CD8-positive, alpha-beta memory T cell (primary cell): ENCODE measurements around the gene KANK4. TPM values are rescaled to one million over a fixed set of nuclear protein-coding genes. Genes with fewer than 3 reads are reported as not detected.

Experiments used
- CTCF ChIA-PET: fragments of 350-600 bp; sonication (Branson Sonifier 250); formaldehyde crosslinking; loops from one replicate; lab custom pipeline; 2021; ENCODE audit warnings: antibody characterized with exemption; lab: Charles Lee
- POLR2A ChIA-PET: fragments of 350-600 bp; sonication (Branson Sonifier 250); formaldehyde crosslinking; loops from one replicate; lab custom pipeline; 2021; ENCODE audit warnings: antibody characterized with exemption; lab: Charles Lee
- DNase-seq, 5 donors: peaks; one replicate each; pipeline versions ENCODE4 v3.0.0 to v3.0.0-alpha.2; 2020 to 2022; ENCODE audit warnings: mixed read lengths in 1 of 5
- H3K27ac ChIP-seq: one replicate; pipeline ENCODE4 v1.7.0; 2013; ENCODE audit warnings: low read depth, mild to moderate bottlenecking, low read length, moderate library complexity
- H3K27me3 ChIP-seq: 2 replicates; pipeline ENCODE4 v1.7.0; 2013; ENCODE audit warnings: low read length, mild to moderate bottlenecking; ENCODE audit not compliant: insufficient read depth, poor library complexity, severe bottlenecking
- H3K36me3 ChIP-seq: 2 replicates; pipeline ENCODE4 v1.7.0; 2013; ENCODE audit warnings: mild to moderate bottlenecking, low read length, moderate library complexity; ENCODE audit not compliant: insufficient read depth
- H3K4me1 ChIP-seq: 2 replicates; pipeline ENCODE4 v1.7.0; 2013; ENCODE audit warnings: mild to moderate bottlenecking, low read length, moderate library complexity; ENCODE audit not compliant: insufficient read depth
- H3K4me3 ChIP-seq: 2 replicates; pipeline ENCODE4 v1.7.0; 2013; ENCODE audit warnings: mild to moderate bottlenecking, low read length
- H3K9me3 ChIP-seq: 2 replicates; pipeline ENCODE4 v1.7.0; 2013; ENCODE audit warnings: mild to moderate bottlenecking, low read length
- H3K27ac Mint-ChIP-seq, 8 donors: one replicate each; pipeline ENCODE4 v1.8.0; 2020 to 2021; ENCODE audit warnings: mixed read lengths in 8 of 8, mild to moderate bottlenecking in 6 of 8, inconsistent platforms in 3 of 8, moderate library complexity in 3 of 8
- H3K27me3 Mint-ChIP-seq, 2 donors: one replicate each; pipeline ENCODE4 v1.8.0; 2020 to 2021; ENCODE audit warnings: mixed read lengths in 2 of 2, mild to moderate bottlenecking in 1 of 2, moderate library complexity in 1 of 2
- H3K36me3 Mint-ChIP-seq, 3 donors: one replicate each; pipeline ENCODE4 v1.8.0; 2020 to 2021; ENCODE audit warnings: mixed read lengths in 3 of 3, inconsistent platforms in 1 of 3, mild to moderate bottlenecking in 1 of 3
- H3K4me1 Mint-ChIP-seq, 3 donors: one replicate each; pipeline ENCODE4 v1.8.0; 2020 to 2021; ENCODE audit warnings: mixed read lengths in 3 of 3, inconsistent platforms in 1 of 3, mild to moderate bottlenecking in 1 of 3
- H3K4me3 Mint-ChIP-seq, 7 donors: one replicate each; pipeline ENCODE4 v1.8.0; 2020 to 2021; ENCODE audit warnings: mixed read lengths in 7 of 7, mild to moderate bottlenecking in 6 of 7, moderate library complexity in 4 of 7, inconsistent platforms in 2 of 7
- H3K9me3 Mint-ChIP-seq, 5 donors: one replicate each; pipeline ENCODE4 v1.8.0; 2020 to 2022; ENCODE audit warnings: mixed read lengths in 5 of 5, mild to moderate bottlenecking in 3 of 5, moderate library complexity in 2 of 5, inconsistent platforms in 1 of 5
- polyA plus RNA-seq: library from polyadenylated mRNA; unstranded; fragments of 300-500 nt; fragmentation: Illumina TruSeq; gene quantifications from one replicate; pipeline ENCODE4 v1.2.3, GENCODE V29; 2021
- total RNA-seq, 2 experiments: library from RNA; stranded (reverse); gene quantifications; one replicate each; pipeline ENCODE4 v1.2.3, GENCODE V29; 2021

KANK4 gene
- total and polyA plus RNA-seq, 3 experiments from 2014 or later: not detected

DNA sequence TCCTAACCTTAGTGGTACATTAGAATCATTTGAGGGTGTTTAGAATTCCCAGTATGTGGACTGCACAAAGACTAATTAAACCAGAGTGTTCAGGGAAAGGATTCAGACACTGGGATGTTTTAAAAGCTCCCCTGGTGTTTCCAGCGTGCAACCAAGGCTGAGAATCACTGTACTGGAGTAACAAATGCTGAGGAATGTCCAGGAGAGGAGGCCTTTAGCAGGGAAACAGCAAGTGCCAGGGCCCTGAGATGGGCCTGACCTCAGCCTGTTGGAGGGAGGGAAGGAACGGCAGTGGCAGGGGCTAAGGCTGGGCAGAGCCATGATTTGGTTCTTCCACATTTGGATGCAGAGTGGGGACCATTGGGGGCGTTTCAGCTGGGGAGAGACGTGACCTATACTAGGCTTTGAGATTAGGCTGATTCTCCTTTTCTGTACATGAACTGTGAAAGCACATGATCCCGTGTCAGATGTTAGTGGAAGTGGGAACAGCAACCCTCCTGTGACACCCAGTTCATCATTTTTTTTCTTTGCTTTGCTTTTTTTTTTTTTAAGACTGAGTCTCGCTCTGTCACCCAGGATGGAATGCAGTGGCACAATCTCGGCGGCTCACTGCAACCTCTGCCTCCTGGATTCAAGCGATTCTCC lies 49.3 kb downstream of the KANK4 start:
- CTCF ChIA-PET: no interaction called here
- no peak overlapping the region for H3K4me3 Mint-ChIP-seq
- H3K4me1 Mint-ChIP-seq: peaks cover 18 to 25% (median 22%) of the 10 kb centered on the region in 3 donors
- no peaks in the 10 kb centered on the region for H3K9me3 Mint-ChIP-seq
- Histone ChIP-seq H3K27ac (no peak overlapping the region), H3K36me3 (no peaks in the 10 kb centered on the region), H3K9me3 (no peaks in the 10 kb centered on the region), H3K27me3 (no peaks in the 10 kb centered on the region), H3K4me1 (peaks cover 26% of the 10 kb centered on the region), H3K4me3 (no peak overlapping the region)
- H3K27me3 Mint-ChIP-seq: no peaks in the 10 kb centered on the region
- H3K27ac Mint-ChIP-seq: peak overlapping the region in 1 of 8 donors; percentile 55
- DNase-seq: no peak
- H3K36me3 Mint-ChIP-seq: no peaks in the 10 kb centered on the region
- POLR2A ChIA-PET: no interaction called here

DNA sequence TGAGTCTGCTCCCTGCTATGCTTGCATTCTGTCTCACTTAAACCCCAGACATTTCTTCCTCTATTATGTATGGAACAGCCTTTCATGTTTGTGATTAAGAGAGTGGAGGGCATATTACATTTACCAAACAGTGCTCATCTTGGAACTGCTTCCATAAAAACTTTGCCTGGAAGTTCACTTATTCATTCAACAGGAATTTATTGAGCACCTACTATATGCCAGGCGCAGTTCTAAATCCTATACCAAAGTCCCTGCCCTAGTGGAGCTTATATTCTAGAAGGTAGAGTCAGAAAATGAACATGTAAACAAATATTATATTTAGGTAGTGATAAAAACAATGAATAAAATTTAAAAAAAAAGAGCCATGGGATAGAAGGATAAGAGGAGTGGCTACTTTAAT lies 49.8 kb downstream of the KANK4 start:
- H3K4me3 Mint-ChIP-seq: no peak overlapping the region

GRCh38 chr1:62268315-62268714 lies 50.9 kb downstream of the KANK4 start:
- Mint-ChIP-seq H3K4me1 (peaks cover 15 to 22% (median 21%) of the 10 kb centered on the region in 3 donors), H3K9me3 (no peaks in the 10 kb centered on the region)
- POLR2A ChIA-PET: no interaction called here

More for the DNA sequence above, 49.8 kb downstream of the KANK4 start:
- H3K9me3 ChIP-seq: no peaks in the 10 kb centered on the region
- Mint-ChIP-seq H3K4me1 (peaks cover 18 to 25% (median 22%) of the 10 kb centered on the region in 3 donors), H3K27ac (peak overlapping the region in 1 of 8 donors; percentile 23), H3K27me3 (no peaks in the 10 kb centered on the region), H3K36me3 (no peaks in the 10 kb centered on the region), H3K9me3 (no peaks in the 10 kb centered on the region)
- ChIA-PET POLR2A (no interaction called here), CTCF (no interaction called here)
- H3K27me3 ChIP-seq: no peaks in the 10 kb centered on the region
- H3K4me1 ChIP-seq: peaks cover 26% of the 10 kb centered on the region
- H3K36me3 ChIP-seq: no peaks in the 10 kb centered on the region
- DNase-seq: no peak
- H3K4me3 ChIP-seq: no peak overlapping the region
- H3K27ac ChIP-seq: no peak overlapping the region

DNA sequence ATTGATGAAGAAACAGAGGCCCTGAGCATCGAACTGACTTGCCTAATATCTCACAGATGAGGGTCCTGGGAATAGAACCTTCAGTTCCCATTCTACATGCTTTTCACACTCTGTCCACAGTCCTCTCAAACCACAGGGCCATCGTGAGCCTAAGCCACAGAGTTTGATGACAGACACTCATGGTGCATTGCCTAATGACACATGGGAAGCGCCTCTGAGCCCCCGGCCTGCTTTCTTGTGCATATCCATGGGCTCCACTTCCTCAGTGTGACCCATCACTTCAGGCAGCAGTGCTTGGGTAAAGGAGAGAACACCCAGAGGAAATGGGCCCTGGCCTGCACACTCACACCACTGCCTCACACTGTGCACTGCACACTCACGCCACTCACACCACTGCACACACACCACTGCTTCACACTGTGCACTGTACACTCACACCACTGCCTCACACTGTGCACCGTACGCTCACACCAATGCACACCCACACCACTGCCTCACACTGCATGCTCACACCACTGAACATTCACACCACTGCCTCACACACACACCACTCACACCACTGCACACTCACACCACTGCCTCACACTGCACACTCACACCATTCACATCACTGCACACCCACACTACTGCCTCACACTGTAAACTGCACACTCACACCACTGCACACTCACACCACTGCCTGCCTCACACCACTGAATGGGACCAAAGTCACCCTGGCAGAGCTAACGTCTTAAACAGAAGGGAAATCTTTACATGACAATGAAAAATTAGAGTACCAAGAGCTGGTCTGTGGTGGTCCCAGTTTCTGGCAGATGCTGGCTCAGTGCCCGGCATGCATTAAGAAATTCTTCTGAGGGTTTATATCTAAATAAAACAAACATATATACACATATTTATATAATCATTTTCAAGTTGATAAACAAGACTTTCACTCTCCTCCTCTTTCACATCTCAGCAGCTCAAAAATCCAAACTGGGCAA lies 53.0 kb downstream of the KANK4 start:
- Mint-ChIP-seq H3K9me3 (no peaks in the 10 kb centered on the region), H3K27ac (peak overlapping the region in 1 of 8 donors; percentile 47), H3K27me3 (peaks cover 4 to 16% of the 10 kb centered on the region in 2 donors), H3K36me3 (no peaks in the 10 kb centered on the region), H3K4me1 (peaks cover 3 to 8% (median 7%) of the 10 kb centered on the region in 3 donors), H3K4me3 (no peak overlapping the region)
- H3K27ac ChIP-seq: no peak overlapping the region
- ChIA-PET POLR2A (no interaction called here), CTCF (interaction anchor here (0.7 to 1.6 kb wide), 2 partner anchors 10 to 130 kb away, joined by 3 read pairs; no protein-coding TSS in a partner anchor)
- H3K4me1 ChIP-seq: peaks cover 4% of the 10 kb centered on the region
- no peak overlapping the region for H3K4me3 ChIP-seq
- no peak for DNase-seq
- H3K36me3 ChIP-seq: no peaks in the 10 kb centered on the region
- H3K27me3 ChIP-seq: no peaks in the 10 kb centered on the region
- no peaks in the 10 kb centered on the region for H3K9me3 ChIP-seq

More at GRCh38 chr1:62268315-62268714, 50.9 kb downstream of the KANK4 start:
- DNase-seq: no peak
- Mint-ChIP-seq H3K27me3 (peaks cover 0 to 4% of the 10 kb centered on the region in 2 donors), H3K4me3 (no peak overlapping the region), H3K36me3 (no peaks in the 10 kb centered on the region), H3K27ac (no peak overlapping the region)
- no peak overlapping the region for H3K27ac ChIP-seq
- H3K9me3 ChIP-seq: no peaks in the 10 kb centered on the region
- no peak overlapping the region for H3K4me3 ChIP-seq
- no peaks in the 10 kb centered on the region for H3K36me3 ChIP-seq
- peaks cover 24% of the 10 kb centered on the region for H3K4me1 ChIP-seq
- CTCF ChIA-PET: no interaction called here
- H3K27me3 ChIP-seq: no peaks in the 10 kb centered on the region

- no peak overlapping the region for H3K27ac ChIP-seq
- DNase-seq: no peak
- H3K4me3 ChIP-seq: no peak overlapping the region
- Mint-ChIP-seq H3K27me3 (peaks cover 4 to 22% of the 10 kb centered on the region in 2 donors), H3K36me3 (no peaks in the 10 kb centered on the region), H3K4me1 (no peaks in the 10 kb centered on the region), H3K9me3 (no peaks in the 10 kb centered on the region), H3K27ac (no peak overlapping the region), H3K4me3 (no peak overlapping the region)
- H3K36me3 ChIP-seq: no peaks in the 10 kb centered on the region
- H3K4me1 ChIP-seq: no peaks in the 10 kb centered on the region
- CTCF ChIA-PET: interaction anchor here (1.2 kb wide), 1 partner anchor 11 kb away, joined by 5 read pairs; no protein-coding TSS in a partner anchor
- H3K9me3 ChIP-seq: no peaks in the 10 kb centered on the region
- POLR2A ChIA-PET: no interaction called here
- no peaks in the 10 kb centered on the region for H3K27me3 ChIP-seq
These were observed 55.4 kb downstream of the KANK4 start for GRCh38 chr1:62263814-62264353.

- Mint-ChIP-seq H3K27ac (no peak overlapping the region), H3K9me3 (no peaks in the 10 kb centered on the region), H3K27me3 (peaks cover 4 to 25% of the 10 kb centered on the region in 2 donors), H3K4me3 (no peak overlapping the region), H3K36me3 (no peaks in the 10 kb centered on the region), H3K4me1 (no peaks in the 10 kb centered on the region)
- Histone ChIP-seq H3K4me1 (no peaks in the 10 kb centered on the region), H3K36me3 (no peaks in the 10 kb centered on the region), H3K9me3 (no peaks in the 10 kb centered on the region), H3K27ac (no peak overlapping the region), H3K4me3 (no peak overlapping the region), H3K27me3 (no peaks in the 10 kb centered on the region)
- no peak for DNase-seq
- POLR2A ChIA-PET: no interaction called here
- CTCF ChIA-PET: interaction anchor here (1.2 kb wide), 1 partner anchor 10 kb away, joined by 5 read pairs; no protein-coding TSS in a partner anchor
These were observed 56.0 kb downstream of the KANK4 start for GRCh38 chr1:62263006-62263813.

DNA sequence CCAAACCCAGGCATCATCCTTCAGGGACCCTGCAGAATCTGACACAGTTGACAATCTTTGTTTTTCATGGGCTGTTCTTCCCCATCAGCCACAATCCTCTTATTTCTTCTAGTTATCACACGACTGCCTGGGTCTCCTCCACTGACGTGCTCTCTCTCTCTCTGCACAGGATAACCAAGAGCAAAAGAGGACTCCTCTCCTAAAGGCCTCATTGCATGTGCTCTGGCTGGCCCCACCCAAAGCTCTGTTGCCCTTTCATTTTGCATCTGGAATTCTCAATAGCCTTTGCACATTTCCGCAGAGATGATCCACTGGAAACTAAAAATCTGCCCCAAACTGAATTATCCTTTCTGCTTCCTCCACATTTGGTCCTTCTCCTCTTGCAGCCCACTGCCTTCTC lies 58.5 kb downstream of the KANK4 start:
- H3K27ac ChIP-seq: no peak overlapping the region
- DNase-seq: no peak
- ChIA-PET POLR2A (no interaction called here), CTCF (no interaction called here)
- no peak overlapping the region for H3K4me3 ChIP-seq
- Mint-ChIP-seq H3K4me3 (no peak overlapping the region), H3K9me3 (no peaks in the 10 kb centered on the region), H3K36me3 (no peaks in the 10 kb centered on the region), H3K27ac (peak overlapping the region in 1 of 8 donors; percentile 47), H3K27me3 (peaks cover 9 to 30% of the 10 kb centered on the region in 2 donors), H3K4me1 (no peaks in the 10 kb centered on the region)
- no peaks in the 10 kb centered on the region for H3K9me3 ChIP-seq
- H3K36me3 ChIP-seq: no peaks in the 10 kb centered on the region
- H3K4me1 ChIP-seq: no peaks in the 10 kb centered on the region
- no peaks in the 10 kb centered on the region for H3K27me3 ChIP-seq
